GM23338 (cell line): ENCODE results near the gene CETP. TPM values are rescaled to one million over a fixed set of nuclear protein-coding genes. Genes with fewer than 3 reads are reported as not detected.

Source experiments
- ATAC-seq: fragments of 200-7000 bp; cut with Tn5 transposase; 3 replicates; pipeline ENCODE4 v1.9.1; 2020
- DNase-seq: peaks from one replicate; pipeline ENCODE4 v3.0.0-alpha.2; 2015; ENCODE audit warnings: low spot score
- H2AFZ ChIP-seq: fragments of 200-600 bp; sonication (generic); 2 replicates; pipeline ENCODE4 v1.8.0; 2016; ENCODE audit warnings: antibody characterized with exemption, mild to moderate bottlenecking, moderate library complexity
- H3F3A ChIP-seq: fragments of 200-600 bp; sonication (generic); replicated peaks from 2 replicates; pipeline ENCODE4 v1.8.0; 2017; ENCODE audit warnings: antibody characterized with exemption, mixed run types, low read depth
- H3K27ac ChIP-seq: fragments of 200-600 bp; sonication (generic); 2 replicates; pipeline ENCODE4 v1.6.1; 2016; ENCODE audit warnings: low read depth
- H3K27me3 ChIP-seq: fragments of 200-600 bp; sonication (generic); 2 replicates; pipeline ENCODE4 v1.8.0; 2016; ENCODE audit warnings: mild to moderate bottlenecking, mixed run types, moderate library complexity; ENCODE audit not compliant: insufficient read depth
- H3K36me3 ChIP-seq: fragments of 200-600 bp; sonication (generic); 2 replicates; pipeline ENCODE4 v1.8.0; 2016; ENCODE audit warnings: mild to moderate bottlenecking; ENCODE audit not compliant: insufficient read depth
- H3K4me1 ChIP-seq: fragments of 200-600 bp; sonication (generic); 2 replicates; pipeline ENCODE4 v1.8.0; 2016; ENCODE audit warnings: mild to moderate bottlenecking, moderate library complexity; ENCODE audit not compliant: insufficient read depth
- H3K4me2 ChIP-seq: fragments of 200-600 bp; sonication (generic); 2 replicates; pipeline ENCODE4 v1.7.1; 2017; ENCODE audit warnings: mixed run types
- H3K4me3 ChIP-seq: fragments of 200-600 bp; sonication (generic); 2 replicates; pipeline ENCODE4 v1.6.1; 2016; ENCODE audit warnings: mixed run types
- H3K79me2 ChIP-seq: fragments of 200-600 bp; sonication (generic); replicated peaks from 2 replicates; pipeline ENCODE4 v1.8.0; 2017; ENCODE audit warnings: mild to moderate bottlenecking; ENCODE audit not compliant: insufficient read depth
- H3K9me2 ChIP-seq: fragments of 200-600 bp; sonication (generic); 2 replicates; pipeline ENCODE4 v1.8.0; 2017; ENCODE audit not compliant: insufficient read depth
- H4K20me1 ChIP-seq: fragments of 200-600 bp; sonication (generic); replicated peaks from 2 replicates; pipeline ENCODE4 v1.8.0; 2017; ENCODE audit warnings: mild to moderate bottlenecking; ENCODE audit not compliant: insufficient read depth
- H3K27ac Mint-ChIP-seq: 2 replicates; pipeline ENCODE4 v1.8.0; 2020; ENCODE audit warnings: inconsistent platforms, mild to moderate bottlenecking, moderate library complexity, mixed read lengths
- H3K27me3 Mint-ChIP-seq: 3 replicates; pipeline ENCODE4 v1.8.0; 2022; ENCODE audit warnings: low read depth, mild to moderate bottlenecking, moderate library complexity, mixed read lengths, inconsistent platforms; ENCODE audit not compliant: insufficient read depth, poor library complexity
- H3K36me3 Mint-ChIP-seq: 3 replicates; pipeline ENCODE4 v1.8.0; 2021; ENCODE audit warnings: low read depth, mild to moderate bottlenecking, inconsistent platforms, moderate library complexity, mixed read lengths
- H3K4me1 Mint-ChIP-seq: 3 replicates; pipeline ENCODE4 v1.8.0; 2020; ENCODE audit warnings: mild to moderate bottlenecking, inconsistent platforms, mixed read lengths
- H3K4me3 Mint-ChIP-seq: 3 replicates; pipeline ENCODE4 v1.8.0; 2021; ENCODE audit warnings: moderate library complexity, mild to moderate bottlenecking, inconsistent platforms, mixed read lengths
- H3K9me3 Mint-ChIP-seq: 3 replicates; pipeline ENCODE4 v1.8.0; 2020; ENCODE audit warnings: moderate library complexity, mild to moderate bottlenecking, inconsistent platforms, mixed read lengths
- ETS1 ChIP-seq: IDR thresholded peaks from 2 replicates; pipeline ENCODE4 v1.6.1; 2016; ENCODE audit warnings: antibody characterized with exemption
- EZH2phosphoT487 ChIP-seq: fragments of 200-600 bp; sonication (generic); IDR thresholded peaks from one replicate; pipeline ENCODE4 v1.8.1; 2018; ENCODE audit warnings: antibody characterized with exemption; ENCODE audit not compliant: unreplicated experiment
- STAT1 ChIP-seq: IDR thresholded peaks from one replicate; pipeline ENCODE4 v1.6.1; 2016; ENCODE audit warnings: antibody characterized with exemption; ENCODE audit not compliant: unreplicated experiment
- polyA plus RNA-seq: library from polyadenylated mRNA; unstranded; fragments of >200 nt; fragmentation: Nextera tagmentation; extraction: Ambion mirVana; gene quantifications from 2 replicates; pipeline ENCODE4 v1.2.1, GENCODE V29; 2016
- total RNA-seq: library from RNA; depleted of rRNA; stranded (reverse); fragments of >200 nt; shearing (Covaris generic); gene quantifications from 2 replicates; pipeline ENCODE4 v1.2.3, GENCODE V29; 2014
- TF ChIP-seq, protein P1 (sequence below): fragments of 250-450 bp; sonication (Bioruptor Pico); IDR thresholded peaks from 2 replicates; pipeline ENCODE4 v1.5.0; 2020; ENCODE audit warnings: mild to moderate bottlenecking, moderate library complexity
- TF ChIP-seq, protein P2 (sequence below), 2 experiments: fragments of 200-600 bp in 1 of 2; sonication (generic) in 1 of 2; conservative IDR thresholded peaks; 2 replicates each; pipeline versions ENCODE4 v1.5.1 to v1.6.1; 2016 to 2017; ENCODE audit warnings: antibody characterized with exemption in 2 of 2, low read depth in 2 of 2, mild to moderate bottlenecking in 2 of 2, moderate library complexity in 1 of 2

Gene CETP
- total and polyA plus RNA-seq, 2 experiments from 2014 or later, result not detected

DNA sequence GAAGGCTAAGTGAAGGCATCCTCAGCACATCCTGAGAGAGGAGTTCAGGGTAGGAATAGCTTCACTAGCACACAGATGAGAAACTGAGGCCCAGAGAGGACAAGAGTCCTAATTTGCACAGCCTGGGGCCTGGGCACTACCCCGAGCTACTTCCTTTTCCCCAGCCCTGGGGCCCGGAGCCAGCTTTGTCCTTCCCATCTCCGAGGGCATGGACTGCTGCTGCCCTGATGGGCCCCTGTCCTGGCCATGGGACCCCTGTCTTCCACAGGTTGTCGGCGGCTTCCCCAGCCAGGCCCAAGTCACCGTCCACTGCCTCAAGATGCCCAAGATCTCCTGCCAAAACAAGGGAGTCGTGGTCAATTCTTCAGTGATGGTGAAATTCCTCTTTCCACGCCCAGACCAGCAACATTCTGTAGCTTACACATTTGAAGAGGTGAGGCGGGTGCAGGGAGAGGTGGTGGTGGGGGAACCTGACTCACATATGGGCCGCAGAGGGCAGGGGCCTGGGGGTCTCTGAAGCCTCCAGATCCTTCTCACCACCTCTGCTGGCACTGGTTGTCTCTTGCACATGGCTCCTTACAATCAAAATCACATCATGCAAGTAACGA, 16.2 kb downstream of the CETP start (continued):
- TF ChIP-seq, protein P1, sequence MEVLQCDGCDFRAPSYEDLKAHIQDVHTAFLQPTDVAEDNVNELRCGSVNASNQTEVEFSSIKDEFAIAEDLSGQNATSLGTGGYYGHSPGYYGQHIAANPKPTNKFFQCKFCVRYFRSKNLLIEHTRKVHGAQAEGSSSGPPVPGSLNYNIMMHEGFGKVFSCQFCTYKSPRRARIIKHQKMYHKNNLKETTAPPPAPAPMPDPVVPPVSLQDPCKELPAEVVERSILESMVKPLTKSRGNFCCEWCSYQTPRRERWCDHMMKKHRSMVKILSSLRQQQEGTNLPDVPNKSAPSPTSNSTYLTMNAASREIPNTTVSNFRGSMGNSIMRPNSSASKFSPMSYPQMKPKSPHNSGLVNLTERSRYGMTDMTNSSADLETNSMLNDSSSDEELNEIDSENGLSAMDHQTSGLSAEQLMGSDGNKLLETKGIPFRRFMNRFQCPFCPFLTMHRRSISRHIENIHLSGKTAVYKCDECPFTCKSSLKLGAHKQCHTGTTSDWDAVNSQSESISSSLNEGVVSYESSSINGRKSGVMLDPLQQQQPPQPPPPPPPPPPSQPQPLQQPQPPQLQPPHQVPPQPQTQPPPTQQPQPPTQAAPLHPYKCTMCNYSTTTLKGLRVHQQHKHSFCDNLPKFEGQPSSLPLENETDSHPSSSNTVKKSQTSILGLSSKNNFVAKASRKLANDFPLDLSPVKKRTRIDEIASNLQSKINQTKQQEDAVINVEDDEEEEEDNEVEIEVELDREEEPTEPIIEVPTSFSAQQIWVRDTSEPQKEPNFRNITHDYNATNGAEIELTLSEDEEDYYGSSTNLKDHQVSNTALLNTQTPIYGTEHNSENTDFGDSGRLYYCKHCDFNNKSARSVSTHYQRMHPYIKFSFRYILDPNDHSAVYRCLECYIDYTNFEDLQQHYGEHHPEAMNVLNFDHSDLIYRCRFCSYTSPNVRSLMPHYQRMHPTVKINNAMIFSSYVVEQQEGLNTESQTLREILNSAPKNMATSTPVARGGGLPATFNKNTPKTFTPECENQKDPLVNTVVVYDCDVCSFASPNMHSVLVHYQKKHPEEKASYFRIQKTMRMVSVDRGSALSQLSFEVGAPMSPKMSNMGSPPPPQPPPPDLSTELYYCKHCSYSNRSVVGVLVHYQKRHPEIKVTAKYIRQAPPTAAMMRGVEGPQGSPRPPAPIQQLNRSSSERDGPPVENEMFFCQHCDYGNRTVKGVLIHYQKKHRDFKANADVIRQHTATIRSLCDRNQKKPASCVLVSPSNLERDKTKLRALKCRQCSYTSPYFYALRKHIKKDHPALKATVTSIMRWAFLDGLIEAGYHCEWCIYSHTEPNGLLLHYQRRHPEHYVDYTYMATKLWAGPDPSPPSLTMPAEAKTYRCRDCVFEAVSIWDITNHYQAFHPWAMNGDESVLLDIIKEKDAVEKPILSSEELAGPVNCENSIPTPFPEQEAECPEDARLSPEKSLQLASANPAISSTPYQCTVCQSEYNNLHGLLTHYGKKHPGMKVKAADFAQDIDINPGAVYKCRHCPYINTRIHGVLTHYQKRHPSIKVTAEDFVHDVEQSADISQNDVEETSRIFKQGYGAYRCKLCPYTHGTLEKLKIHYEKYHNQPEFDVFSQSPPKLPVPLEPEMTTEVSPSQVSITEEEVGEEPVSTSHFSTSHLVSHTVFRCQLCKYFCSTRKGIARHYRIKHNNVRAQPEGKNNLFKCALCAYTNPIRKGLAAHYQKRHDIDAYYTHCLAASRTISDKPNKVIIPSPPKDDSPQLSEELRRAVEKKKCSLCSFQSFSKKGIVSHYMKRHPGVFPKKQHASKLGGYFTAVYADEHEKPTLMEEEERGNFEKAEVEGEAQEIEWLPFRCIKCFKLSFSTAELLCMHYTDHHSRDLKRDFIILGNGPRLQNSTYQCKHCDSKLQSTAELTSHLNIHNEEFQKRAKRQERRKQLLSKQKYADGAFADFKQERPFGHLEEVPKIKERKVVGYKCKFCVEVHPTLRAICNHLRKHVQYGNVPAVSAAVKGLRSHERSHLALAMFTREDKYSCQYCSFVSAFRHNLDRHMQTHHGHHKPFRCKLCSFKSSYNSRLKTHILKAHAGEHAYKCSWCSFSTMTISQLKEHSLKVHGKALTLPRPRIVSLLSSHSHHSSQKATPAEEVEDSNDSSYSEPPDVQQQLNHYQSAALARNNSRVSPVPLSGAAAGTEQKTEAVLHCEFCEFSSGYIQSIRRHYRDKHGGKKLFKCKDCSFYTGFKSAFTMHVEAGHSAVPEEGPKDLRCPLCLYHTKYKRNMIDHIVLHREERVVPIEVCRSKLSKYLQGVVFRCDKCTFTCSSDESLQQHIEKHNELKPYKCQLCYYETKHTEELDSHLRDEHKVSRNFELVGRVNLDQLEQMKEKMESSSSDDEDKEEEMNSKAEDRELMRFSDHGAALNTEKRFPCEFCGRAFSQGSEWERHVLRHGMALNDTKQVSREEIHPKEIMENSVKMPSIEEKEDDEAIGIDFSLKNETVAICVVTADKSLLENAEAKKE, result no peak
- TF ChIP-seq, protein P2, sequence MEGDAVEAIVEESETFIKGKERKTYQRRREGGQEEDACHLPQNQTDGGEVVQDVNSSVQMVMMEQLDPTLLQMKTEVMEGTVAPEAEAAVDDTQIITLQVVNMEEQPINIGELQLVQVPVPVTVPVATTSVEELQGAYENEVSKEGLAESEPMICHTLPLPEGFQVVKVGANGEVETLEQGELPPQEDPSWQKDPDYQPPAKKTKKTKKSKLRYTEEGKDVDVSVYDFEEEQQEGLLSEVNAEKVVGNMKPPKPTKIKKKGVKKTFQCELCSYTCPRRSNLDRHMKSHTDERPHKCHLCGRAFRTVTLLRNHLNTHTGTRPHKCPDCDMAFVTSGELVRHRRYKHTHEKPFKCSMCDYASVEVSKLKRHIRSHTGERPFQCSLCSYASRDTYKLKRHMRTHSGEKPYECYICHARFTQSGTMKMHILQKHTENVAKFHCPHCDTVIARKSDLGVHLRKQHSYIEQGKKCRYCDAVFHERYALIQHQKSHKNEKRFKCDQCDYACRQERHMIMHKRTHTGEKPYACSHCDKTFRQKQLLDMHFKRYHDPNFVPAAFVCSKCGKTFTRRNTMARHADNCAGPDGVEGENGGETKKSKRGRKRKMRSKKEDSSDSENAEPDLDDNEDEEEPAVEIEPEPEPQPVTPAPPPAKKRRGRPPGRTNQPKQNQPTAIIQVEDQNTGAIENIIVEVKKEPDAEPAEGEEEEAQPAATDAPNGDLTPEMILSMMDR (conservative IDR thresholded peaks at IDR 0.05; ENCODE audit: low read depth in 2 of 2), result no peak

DNA sequence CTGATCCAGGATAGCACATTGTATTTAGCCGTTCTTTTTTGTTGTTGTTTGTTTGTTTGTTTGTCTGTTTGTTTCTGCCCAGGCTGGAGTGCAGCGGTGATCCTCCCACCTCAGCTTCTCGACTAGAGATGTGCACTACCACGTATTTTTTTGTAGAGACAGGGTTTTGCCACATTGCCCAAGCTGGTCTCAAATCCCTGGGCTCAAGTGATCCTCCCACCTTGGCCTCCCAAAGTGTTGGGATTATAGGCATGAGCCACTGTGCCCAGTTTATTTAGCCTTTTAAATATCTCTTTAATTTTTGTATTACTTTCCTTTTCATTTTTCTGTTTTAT, 18.4 kb downstream of the CETP start:
- no peak for DNase-seq
- no peaks in the 10 kb centered on the region for H3K36me3 ChIP-seq

More for the DNA sequence above, 18.4 kb downstream of the CETP start:
- Histone ChIP-seq H3F3A (no peaks in the 10 kb centered on the region), H3K4me1 (no peaks in the 10 kb centered on the region), H4K20me1 (no peaks in the 10 kb centered on the region), H3K27ac (no peak overlapping the region), H3K9me2 (no peaks in the 10 kb centered on the region), H3K79me2 (no peaks in the 10 kb centered on the region), H3K4me3 (no peak overlapping the region), H2AFZ (no peak overlapping the region), H3K27me3 (no peaks in the 10 kb centered on the region), H3K4me2 (no peak overlapping the region)
- Mint-ChIP-seq H3K27me3 (peaks cover 8% of the 10 kb centered on the region), H3K36me3 (no peaks in the 10 kb centered on the region), H3K27ac (no peak overlapping the region), H3K4me3 (no peak overlapping the region), H3K4me1 (peaks cover 6% of the 10 kb centered on the region), H3K9me3 (no peaks in the 10 kb centered on the region; the same call in 2 of the 3 replicates)
- TF ChIP-seq EZH2phosphoT487, result no peak
- no peak for TF ChIP-seq ETS1
- TF ChIP-seq STAT1, result no peak
- no peak for ATAC-seq
